HEK293 (cell line): Measurements from ENCODE around the gene TRIM56.
"Not testable (repeated sequence)": the region's sequence is repeated elsewhere in the genome, so short reads cannot be mapped to it uniquely, and the experiment has no call there.

Source experiments
- SP2 ChIP-seq: fragments of 450-650 bp; formaldehyde crosslinking; IDR thresholded peaks from 2 replicates; pipeline ENCODE4 v1.5.1; 2016; ENCODE audit warnings: missing biosample characterization, missing genetic modification characterization
- TF ChIP-seq, protein P1 (sequence below): fragments of 450-650 bp; formaldehyde crosslinking; IDR thresholded peaks from 2 replicates; pipeline ENCODE4 v1.5.0; 2017; ENCODE audit warnings: missing biosample characterization, missing genetic modification characterization, borderline replicate concordance
- TF ChIP-seq, protein P2 (sequence below): fragments of 450-650 bp; formaldehyde crosslinking; IDR thresholded peaks from 2 replicates; pipeline ENCODE4 v1.5.1; 2016; ENCODE audit warnings: missing biosample characterization, missing genetic modification characterization
- TF ChIP-seq, protein P3 (sequence below): sonication (generic); formaldehyde crosslinking; IDR thresholded peaks from 2 replicates; pipeline ENCODE4 v1.8.1; 2022; ENCODE audit warnings: mild to moderate bottlenecking, moderate library complexity, missing genetic modification reagents
- TF ChIP-seq, protein P4 (sequence below): fragments of 450-650 bp; formaldehyde crosslinking; IDR thresholded peaks from 2 replicates; pipeline ENCODE4 v1.5.1; 2016; ENCODE audit warnings: missing biosample characterization, missing genetic modification characterization

DNA sequence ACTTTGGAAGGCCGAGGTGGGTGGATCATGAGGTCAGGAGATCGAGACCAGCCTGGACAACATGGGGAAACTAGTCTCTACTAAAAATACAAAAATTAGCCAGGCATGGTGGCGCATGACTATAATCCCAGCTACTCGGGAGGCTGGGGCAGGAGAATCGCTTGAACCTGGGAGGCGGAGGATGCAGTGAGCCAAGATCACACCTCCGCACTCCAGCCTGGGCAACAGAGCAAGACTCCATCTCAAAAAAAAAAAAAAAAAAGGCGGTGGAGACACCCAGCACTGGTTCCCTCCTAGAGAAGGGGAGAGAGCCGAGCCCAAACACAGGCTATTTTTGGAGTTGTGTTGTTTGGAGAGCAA, 36.3 kb downstream of the TRIM56 start:
- TF ChIP-seq SP2 (tag by site-specific recombination) = not testable (repeated sequence)
- TF ChIP-seq, protein P1, sequence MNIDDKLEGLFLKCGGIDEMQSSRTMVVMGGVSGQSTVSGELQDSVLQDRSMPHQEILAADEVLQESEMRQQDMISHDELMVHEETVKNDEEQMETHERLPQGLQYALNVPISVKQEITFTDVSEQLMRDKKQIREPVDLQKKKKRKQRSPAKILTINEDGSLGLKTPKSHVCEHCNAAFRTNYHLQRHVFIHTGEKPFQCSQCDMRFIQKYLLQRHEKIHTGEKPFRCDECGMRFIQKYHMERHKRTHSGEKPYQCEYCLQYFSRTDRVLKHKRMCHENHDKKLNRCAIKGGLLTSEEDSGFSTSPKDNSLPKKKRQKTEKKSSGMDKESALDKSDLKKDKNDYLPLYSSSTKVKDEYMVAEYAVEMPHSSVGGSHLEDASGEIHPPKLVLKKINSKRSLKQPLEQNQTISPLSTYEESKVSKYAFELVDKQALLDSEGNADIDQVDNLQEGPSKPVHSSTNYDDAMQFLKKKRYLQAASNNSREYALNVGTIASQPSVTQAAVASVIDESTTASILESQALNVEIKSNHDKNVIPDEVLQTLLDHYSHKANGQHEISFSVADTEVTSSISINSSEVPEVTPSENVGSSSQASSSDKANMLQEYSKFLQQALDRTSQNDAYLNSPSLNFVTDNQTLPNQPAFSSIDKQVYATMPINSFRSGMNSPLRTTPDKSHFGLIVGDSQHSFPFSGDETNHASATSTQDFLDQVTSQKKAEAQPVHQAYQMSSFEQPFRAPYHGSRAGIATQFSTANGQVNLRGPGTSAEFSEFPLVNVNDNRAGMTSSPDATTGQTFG (tag by site-specific recombination) = not testable (repeated sequence)
- TF ChIP-seq, protein P2, sequence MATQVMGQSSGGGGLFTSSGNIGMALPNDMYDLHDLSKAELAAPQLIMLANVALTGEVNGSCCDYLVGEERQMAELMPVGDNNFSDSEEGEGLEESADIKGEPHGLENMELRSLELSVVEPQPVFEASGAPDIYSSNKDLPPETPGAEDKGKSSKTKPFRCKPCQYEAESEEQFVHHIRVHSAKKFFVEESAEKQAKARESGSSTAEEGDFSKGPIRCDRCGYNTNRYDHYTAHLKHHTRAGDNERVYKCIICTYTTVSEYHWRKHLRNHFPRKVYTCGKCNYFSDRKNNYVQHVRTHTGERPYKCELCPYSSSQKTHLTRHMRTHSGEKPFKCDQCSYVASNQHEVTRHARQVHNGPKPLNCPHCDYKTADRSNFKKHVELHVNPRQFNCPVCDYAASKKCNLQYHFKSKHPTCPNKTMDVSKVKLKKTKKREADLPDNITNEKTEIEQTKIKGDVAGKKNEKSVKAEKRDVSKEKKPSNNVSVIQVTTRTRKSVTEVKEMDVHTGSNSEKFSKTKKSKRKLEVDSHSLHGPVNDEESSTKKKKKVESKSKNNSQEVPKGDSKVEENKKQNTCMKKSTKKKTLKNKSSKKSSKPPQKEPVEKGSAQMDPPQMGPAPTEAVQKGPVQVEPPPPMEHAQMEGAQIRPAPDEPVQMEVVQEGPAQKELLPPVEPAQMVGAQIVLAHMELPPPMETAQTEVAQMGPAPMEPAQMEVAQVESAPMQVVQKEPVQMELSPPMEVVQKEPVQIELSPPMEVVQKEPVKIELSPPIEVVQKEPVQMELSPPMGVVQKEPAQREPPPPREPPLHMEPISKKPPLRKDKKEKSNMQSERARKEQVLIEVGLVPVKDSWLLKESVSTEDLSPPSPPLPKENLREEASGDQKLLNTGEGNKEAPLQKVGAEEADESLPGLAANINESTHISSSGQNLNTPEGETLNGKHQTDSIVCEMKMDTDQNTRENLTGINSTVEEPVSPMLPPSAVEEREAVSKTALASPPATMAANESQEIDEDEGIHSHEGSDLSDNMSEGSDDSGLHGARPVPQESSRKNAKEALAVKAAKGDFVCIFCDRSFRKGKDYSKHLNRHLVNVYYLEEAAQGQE (tag by site-specific recombination) = not testable (repeated sequence)
- TF ChIP-seq, protein P3, sequence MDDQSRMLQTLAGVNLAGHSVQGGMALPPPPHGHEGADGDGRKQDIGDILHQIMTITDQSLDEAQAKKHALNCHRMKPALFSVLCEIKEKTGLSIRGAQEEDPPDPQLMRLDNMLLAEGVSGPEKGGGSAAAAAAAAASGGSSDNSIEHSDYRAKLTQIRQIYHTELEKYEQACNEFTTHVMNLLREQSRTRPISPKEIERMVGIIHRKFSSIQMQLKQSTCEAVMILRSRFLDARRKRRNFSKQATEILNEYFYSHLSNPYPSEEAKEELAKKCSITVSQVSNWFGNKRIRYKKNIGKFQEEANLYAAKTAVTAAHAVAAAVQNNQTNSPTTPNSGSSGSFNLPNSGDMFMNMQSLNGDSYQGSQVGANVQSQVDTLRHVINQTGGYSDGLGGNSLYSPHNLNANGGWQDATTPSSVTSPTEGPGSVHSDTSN (CRISPR knock-in tag) = not testable (repeated sequence)
- TF ChIP-seq, protein P4, sequence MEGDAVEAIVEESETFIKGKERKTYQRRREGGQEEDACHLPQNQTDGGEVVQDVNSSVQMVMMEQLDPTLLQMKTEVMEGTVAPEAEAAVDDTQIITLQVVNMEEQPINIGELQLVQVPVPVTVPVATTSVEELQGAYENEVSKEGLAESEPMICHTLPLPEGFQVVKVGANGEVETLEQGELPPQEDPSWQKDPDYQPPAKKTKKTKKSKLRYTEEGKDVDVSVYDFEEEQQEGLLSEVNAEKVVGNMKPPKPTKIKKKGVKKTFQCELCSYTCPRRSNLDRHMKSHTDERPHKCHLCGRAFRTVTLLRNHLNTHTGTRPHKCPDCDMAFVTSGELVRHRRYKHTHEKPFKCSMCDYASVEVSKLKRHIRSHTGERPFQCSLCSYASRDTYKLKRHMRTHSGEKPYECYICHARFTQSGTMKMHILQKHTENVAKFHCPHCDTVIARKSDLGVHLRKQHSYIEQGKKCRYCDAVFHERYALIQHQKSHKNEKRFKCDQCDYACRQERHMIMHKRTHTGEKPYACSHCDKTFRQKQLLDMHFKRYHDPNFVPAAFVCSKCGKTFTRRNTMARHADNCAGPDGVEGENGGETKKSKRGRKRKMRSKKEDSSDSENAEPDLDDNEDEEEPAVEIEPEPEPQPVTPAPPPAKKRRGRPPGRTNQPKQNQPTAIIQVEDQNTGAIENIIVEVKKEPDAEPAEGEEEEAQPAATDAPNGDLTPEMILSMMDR = not testable (repeated sequence)
